HG03280 (cell line): Measurements from ENCODE around the gene HTR3C.

Source experiments
- ATAC-seq: cut with Tn5 transposase; IDR thresholded peaks from one replicate; pipeline ENCODE4 v1.9.1; 2021; ENCODE audit warnings: mild to moderate bottlenecking, moderate library complexity; ENCODE audit not compliant: unreplicated experiment

Gene HTR3C

DNA sequence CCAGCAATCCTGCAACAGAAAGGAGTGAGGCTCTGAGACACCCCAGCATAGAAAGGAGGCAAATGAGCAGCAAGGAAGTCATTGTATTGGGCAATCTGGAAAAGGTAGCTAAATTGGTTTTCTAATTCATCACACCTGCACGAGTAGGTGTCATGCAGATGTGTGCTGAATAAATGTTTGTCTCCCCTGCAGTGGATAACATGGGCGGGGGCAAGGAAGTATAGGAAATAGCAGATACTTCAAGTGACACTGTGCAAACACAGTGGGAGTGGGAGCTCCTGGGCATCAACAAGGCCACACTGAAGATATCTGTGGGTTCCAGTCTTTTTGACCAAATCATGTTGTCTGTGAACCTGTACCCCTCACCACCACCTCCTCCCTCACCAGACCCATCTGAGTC lies 29.6 kb downstream of the HTR3C start:
- ATAC-seq = no peak

DNA sequence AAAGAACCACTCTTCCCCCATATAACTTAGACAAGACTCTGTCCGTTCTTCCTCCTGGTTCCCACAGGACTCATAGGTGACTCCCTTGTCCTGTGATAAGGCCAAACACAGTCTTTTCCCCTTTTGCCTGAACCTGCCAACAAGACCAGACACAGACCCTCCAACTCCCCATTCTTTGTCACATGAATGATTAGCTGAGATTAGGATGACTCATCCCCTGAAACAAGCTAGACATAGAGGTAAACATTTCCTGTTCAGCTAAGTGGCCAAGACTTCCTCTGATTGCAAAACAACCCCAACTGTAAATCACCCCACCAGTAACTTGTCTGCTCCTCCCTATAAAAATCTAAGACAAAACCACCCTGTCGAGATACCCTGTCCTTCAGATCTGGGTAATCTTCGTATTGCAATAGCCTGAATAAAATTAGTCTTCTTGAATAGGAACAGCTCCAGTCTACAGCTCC lies 32.6 kb downstream of the HTR3C start:
- no peak for ATAC-seq

DNA sequence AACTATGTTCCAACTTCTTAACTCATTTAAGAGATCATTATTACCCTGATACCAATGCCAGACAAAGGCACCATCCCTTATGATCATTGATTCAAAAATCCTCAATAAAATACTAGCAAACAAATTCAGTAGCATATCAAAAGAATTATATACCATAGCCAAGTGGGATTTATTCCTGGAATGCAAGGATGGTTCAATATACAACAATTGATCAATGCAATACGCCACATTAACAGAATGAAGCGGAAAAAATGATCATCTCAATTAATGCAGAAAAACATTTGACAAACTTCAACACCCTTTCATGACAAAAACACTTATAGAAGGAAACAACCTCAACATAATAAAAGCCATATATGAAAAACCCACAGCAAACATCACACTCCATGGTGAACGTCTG lies 39.4 kb downstream of the HTR3C start:
- no peak for ATAC-seq

- ATAC-seq = no peak
Observed at GRCh38 chr3:184096811-184097383, 44.0 kb downstream of the HTR3C start, which contains the start of gene HTR3E. HTR3E (plus strand) TSS chr3:184097064; CDS start chr3:184097530, 466 bp downstream.

DNA sequence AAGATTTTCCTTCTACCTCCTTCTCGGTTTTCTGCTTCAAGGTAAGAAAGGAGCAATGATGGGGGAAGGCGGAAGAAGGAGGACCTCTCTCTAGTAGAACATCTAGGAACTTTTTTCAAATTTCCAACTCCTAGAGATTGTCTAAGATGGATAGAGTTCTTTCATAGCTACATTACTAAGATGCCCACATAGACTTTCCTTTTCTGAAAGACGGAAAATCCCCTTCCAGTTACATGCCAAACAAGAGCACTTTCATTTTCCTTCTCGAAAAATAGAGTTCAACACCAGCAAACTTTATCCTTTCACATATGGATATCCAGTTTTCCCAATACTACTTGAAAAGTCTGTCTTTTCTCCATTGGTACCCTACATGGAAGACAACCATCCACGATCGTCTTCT lies 44.7 kb downstream of the HTR3C start:
- ATAC-seq = no peak

DNA sequence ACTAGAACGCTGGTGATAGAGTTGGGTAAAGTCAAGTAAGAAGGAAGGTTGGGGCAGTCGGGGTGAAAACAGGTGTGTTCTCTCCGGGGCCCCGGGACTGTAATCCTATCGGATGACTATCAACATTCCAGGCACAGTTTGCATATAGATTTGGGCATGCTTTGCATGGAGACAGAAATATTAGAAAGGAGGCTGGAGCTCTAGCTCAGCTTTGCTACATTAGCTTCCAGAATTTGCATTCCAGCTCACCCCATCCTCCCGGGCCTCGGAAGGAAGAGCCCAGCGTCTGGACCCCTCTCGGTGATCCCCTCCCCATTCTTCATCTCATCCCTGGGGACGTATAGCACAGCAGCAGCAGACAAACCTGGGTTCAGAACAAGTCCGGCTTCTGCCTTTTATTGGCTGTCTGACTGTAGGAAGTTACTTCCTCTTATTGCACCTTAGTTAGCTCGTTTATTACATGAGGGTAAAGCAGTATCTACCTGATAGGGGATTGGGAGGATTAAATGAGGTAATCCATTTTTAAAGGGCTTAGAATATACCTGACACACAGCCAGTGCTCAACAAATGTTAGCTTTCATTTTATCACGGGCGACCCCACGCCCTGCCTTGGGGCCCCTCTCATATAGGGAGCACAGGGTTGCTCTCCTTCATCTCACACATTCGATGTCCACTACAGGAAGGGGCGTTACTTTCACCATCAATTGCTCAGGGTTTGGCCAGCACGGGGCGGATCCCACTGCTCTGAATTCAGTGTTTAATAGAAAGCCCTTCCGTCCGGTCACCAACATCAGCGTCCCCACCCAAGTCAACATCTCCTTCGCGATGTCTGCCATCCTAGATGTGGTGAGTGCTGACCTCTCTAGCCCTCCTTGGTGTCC lies 47.2 kb downstream of the HTR3C start:
- no peak for ATAC-seq
